Endothelial cell of umbilical vein (primary cell): Measurements from ENCODE around the gene PDGFB. TPM values are rescaled to one million over a fixed set of nuclear protein-coding genes. Genes with fewer than 3 reads are reported as not detected.

Source experiments
- BruUV-seq: library from RNA; stranded (reverse); fragments of 400-500 nt; replicated peaks from 2 replicates; lab custom pipeline; 2021; lab: Mats Ljungman, UMichigan
- CTCF ChIA-PET: fragments of 300-600, 350-600 bp; sonication (Branson Sonifier 250); formaldehyde crosslinking; loops from one replicate; lab custom pipeline; 2021; ENCODE audit warnings: antibody characterized with exemption, inconsistent platforms; lab: Charles Lee
- POLR2A ChIA-PET: fragments of 300-600, 350-600 bp; sonication (Branson Sonifier 250); formaldehyde crosslinking; loops from one replicate; lab custom pipeline; 2021; ENCODE audit warnings: antibody characterized with exemption, inconsistent platforms; lab: Charles Lee
- DNase-seq: peaks from one replicate; pipeline ENCODE4 v3.0.0-alpha.2; 2011; ENCODE audit warnings: low read depth, low spot score
- FAIRE-seq: peaks from 2 replicates; lab custom pipeline; 2011; peaks lifted over from hg19 to GRCh38; lab: Jason Lieb, UNC
- H2AFZ ChIP-seq: 2 replicates; pipeline ENCODE4 v1.6.0; 2012; ENCODE audit warnings: low read depth, low read length, control low read depth, inconsistent platforms
- H3K27ac ChIP-seq: 2 replicates; pipeline ENCODE4 v1.5.1; 2011; ENCODE audit warnings: low read depth, mild to moderate bottlenecking, control low read depth, low read length, moderate library complexity; ENCODE audit not compliant: insufficient read depth
- H3K27me3 ChIP-seq, 2 experiments: 2 replicates each; pipeline versions ENCODE4 v1.6.0 to v1.6.1; 2011; ENCODE audit warnings: low read length in 2 of 2, mixed read lengths in 1 of 2; ENCODE audit not compliant: control insufficient read depth in 2 of 2, insufficient read depth in 2 of 2
- H3K36me3 ChIP-seq, 2 experiments: 2 replicates in 1 of 2; 3 replicates in 1 of 2; pipeline ENCODE4 v1.5.1; 2011; ENCODE audit warnings: low read length in 2 of 2, mild to moderate bottlenecking in 1 of 2, moderate library complexity in 1 of 2; ENCODE audit not compliant: control insufficient read depth in 2 of 2, insufficient read depth in 2 of 2; ENCODE audit errors: extremely low read depth in 1 of 2
- H3K4me1 ChIP-seq: 3 replicates; pipeline ENCODE4 v1.5.1; 2011; ENCODE audit warnings: mild to moderate bottlenecking, low read length; ENCODE audit not compliant: control insufficient read depth, insufficient read depth; ENCODE audit errors: extremely low read depth
- H3K4me2 ChIP-seq: 2 replicates; pipeline ENCODE4 v1.6.1; 2011; ENCODE audit warnings: low read length, control low read depth, mixed read lengths; ENCODE audit not compliant: insufficient read depth
- H3K4me3 ChIP-seq, 3 experiments: fragments of 200-600 bp in 1 of 3; sonication (generic), shearing (Covaris generic) in 1 of 3; replicated peaks in 1 of 3; 2 replicates each; pipeline ENCODE4 v1.5.1; 2011 to 2016; ENCODE audit warnings: control low read depth in 3 of 3, low read length in 3 of 3, mild to moderate bottlenecking in 2 of 3, inconsistent platforms in 1 of 3, low read depth in 1 of 3, moderate library complexity in 1 of 3; ENCODE audit not compliant: insufficient read depth in 1 of 3
- H3K79me2 ChIP-seq: 2 replicates; pipeline ENCODE4 v1.6.0; 2012; ENCODE audit warnings: low read length, inconsistent platforms; ENCODE audit not compliant: control insufficient read depth, insufficient read depth
- H3K9ac ChIP-seq: replicated peaks from 2 replicates; pipeline ENCODE3; 2011; ENCODE audit warnings: low read length, control low read depth; ENCODE audit not compliant: insufficient read depth; ENCODE audit errors: extremely low read depth
- H3K9me1 ChIP-seq: replicated peaks from 3 replicates; pipeline ENCODE4 v1.6.0; 2011; ENCODE audit warnings: mild to moderate bottlenecking, low read length; ENCODE audit not compliant: control insufficient read depth, insufficient read depth; ENCODE audit errors: extremely low read depth
- H3K9me3 ChIP-seq: replicated peaks from 2 replicates; pipeline ENCODE4 v1.5.1; 2012; ENCODE audit warnings: low read length, inconsistent platforms; ENCODE audit not compliant: control insufficient read depth, insufficient read depth
- H4K20me1 ChIP-seq: replicated peaks from 2 replicates; pipeline ENCODE3; 2011; ENCODE audit warnings: mild to moderate bottlenecking, low read length; ENCODE audit not compliant: control insufficient read depth, insufficient read depth; ENCODE audit errors: extremely low read depth
- CTCF ChIP-seq, 2 donors: IDR thresholded peaks; 1 replicate in 1 of 2; 2 replicates in 1 of 2; pipeline ENCODE4 v1.5.1; 2011; ENCODE audit warnings: low read length in 2 of 2, mild to moderate bottlenecking in 2 of 2, moderate library complexity in 2 of 2, control low read depth in 1 of 2, inconsistent platforms in 1 of 2, low read depth in 1 of 2; ENCODE audit not compliant: insufficient read depth in 1 of 2; ENCODE audit errors: extremely low read depth in 1 of 2
- EZH2 ChIP-seq: IDR thresholded peaks from 2 replicates; pipeline ENCODE4 v1.6.1; 2012; ENCODE audit warnings: borderline replicate concordance, low read depth, mild to moderate bottlenecking, moderate library complexity, low read length, inconsistent platforms; ENCODE audit not compliant: severe bottlenecking
- FOS ChIP-seq: IDR thresholded peaks from 2 replicates; pipeline ENCODE4 v1.6.1; 2011; ENCODE audit warnings: mild to moderate bottlenecking, low read length, moderate library complexity, borderline replicate concordance; ENCODE audit not compliant: insufficient read depth
- GATA2 ChIP-seq: IDR thresholded peaks from 2 replicates; pipeline ENCODE4 v1.7.0; 2011; ENCODE audit warnings: low read depth, mild to moderate bottlenecking, moderate library complexity, mixed read lengths, low read length; ENCODE audit not compliant: insufficient read length, insufficient read depth
- JUN ChIP-seq: IDR thresholded peaks from 2 replicates; pipeline ENCODE4 v1.6.1; 2011; ENCODE audit warnings: borderline replicate concordance, low read depth; ENCODE audit not compliant: insufficient read length, insufficient read depth
- MAX ChIP-seq: IDR thresholded peaks from 2 replicates; pipeline ENCODE4 v1.6.1; 2011; ENCODE audit not compliant: insufficient read depth, insufficient read length
- MYC ChIP-seq: IDR thresholded peaks from one replicate; pipeline ENCODE4 v1.6.1; 2011; ENCODE audit warnings: mild to moderate bottlenecking, low read depth, low read length
- POLR2A ChIP-seq: IDR thresholded peaks from 2 replicates; pipeline ENCODE4 v1.6.1; 2012; ENCODE audit warnings: low read depth, mild to moderate bottlenecking, control low read depth, low read length
- POLR2AphosphoS5 ChIP-seq: IDR thresholded peaks from 2 replicates; pipeline ENCODE4 v1.6.1; 2012; ENCODE audit warnings: low read depth, mild to moderate bottlenecking, control low read depth, low read length, moderate library complexity; ENCODE audit not compliant: insufficient read depth
- dilution Hi-C: fragments of 300-500 bp; cut with MboI; formaldehyde crosslinking; loops from one replicate; pipeline ENCODE4 v1.15.0; 2019; ENCODE audit warnings: low sequenced_read_pairs; ENCODE audit not compliant: extremely low pct_ligation_motif_present
- intact Hi-C: fragments of 100-400 bp; cut with micrococcal nuclease; formaldehyde crosslinking; loops from one replicate; pipeline ENCODE4 v1.10.0; 2022
- polyA plus RNA-seq, 4 experiments: library from polyadenylated mRNA; depleted of rRNA in 3 of 4; stranded (reverse) in 3 of 4; unstranded in 1 of 4; fragments of >200 nt; gene quantifications; 2 replicates each; pipeline versions ENCODE4 v1.2.1 to v1.2.3, GENCODE V29; 2011 to 2012; ENCODE audit warnings: missing spikeins in 1 of 4
- total RNA-seq: library from RNA; stranded (reverse); gene quantifications from 2 replicates; pipeline ENCODE4 v1.2.3, GENCODE V29; 2021

Gene PDGFB
- total and polyA plus RNA-seq, 2 donors (not counting 3 experiments of a cell fraction or from before 2014, with no cell fraction given), result 135 to 240 TPM

GRCh38 chr22:39269095-39269790 lies 24.5 kb upstream of the PDGFB start:
- intact Hi-C loops (no loop called here), dilution Hi-C loops (no loop called here)
- H2AFZ ChIP-seq, result no peak overlapping the region
- no peak for FAIRE-seq
- H3K4me1 ChIP-seq, result peaks cover 18% of the 10 kb centered on the region
- no peaks in the 10 kb centered on the region for H3K9me1 ChIP-seq
- no peaks in the 10 kb centered on the region for H3K79me2 ChIP-seq
- H3K9ac ChIP-seq, result no peak overlapping the region
- H3K4me2 ChIP-seq, result no peak overlapping the region
- ChIA-PET POLR2A (no interaction called here), CTCF (interaction anchor here (1.3 to 1.8 kb wide), 3 partner anchors 10 to 23 kb away, joined by 3 to 5 read pairs (median 4); no protein-coding TSS in a partner anchor)
- no peak for DNase-seq
- H4K20me1 ChIP-seq, result no peaks in the 10 kb centered on the region
- no TSS peak for BruUV-seq
- H3K27me3 ChIP-seq, result no peaks in the 10 kb centered on the region
- H3K27ac ChIP-seq, result no peak overlapping the region
- no peaks in the 10 kb centered on the region for H3K36me3 ChIP-seq
- TF ChIP-seq FOS (no peak), POLR2A (no peak), MAX (no peak), POLR2AphosphoS5 (no peak), JUN (no peak), CTCF (IDR thresholded peaks at IDR 0.05; ENCODE audit: extremely low read depth in 1 of 2, insufficient read depth in 1 of 2, low read depth in 1 of 2, low read length in 2 of 2) (no peak), GATA2 (no peak), MYC (no peak), EZH2 (no peak)
- H3K9me3 ChIP-seq, result no peaks in the 10 kb centered on the region
- no peak overlapping the region for H3K4me3 ChIP-seq
